GM18511 (cell line): Measurements from ENCODE around the gene ELAVL4.

Source experiments
- ATAC-seq: cut with Tn5 transposase; IDR thresholded peaks from one replicate; pipeline ENCODE4 v1.9.1; 2021; ENCODE audit warnings: mild to moderate bottlenecking, moderate library complexity; ENCODE audit not compliant: unreplicated experiment

The ELAVL4 gene

DNA sequence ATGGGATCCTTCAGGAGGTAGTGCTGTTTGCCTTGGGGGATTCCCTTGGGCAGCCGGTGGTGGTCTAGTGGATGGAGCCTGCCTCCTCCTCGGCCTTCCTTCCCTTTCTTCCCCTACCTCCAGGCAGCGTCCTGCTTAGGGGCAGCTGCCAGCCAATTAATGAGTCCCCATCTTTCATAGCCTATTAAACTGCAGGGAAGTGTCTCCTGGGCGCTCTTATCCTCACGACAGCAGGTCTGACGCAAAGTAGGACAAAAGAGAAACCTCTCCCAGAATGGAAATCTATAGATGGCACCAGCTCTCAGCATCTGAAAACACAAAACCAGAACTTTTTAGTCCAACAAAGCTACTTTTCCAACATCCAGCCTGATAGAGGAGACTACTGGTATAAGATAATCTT is 69.3 kb downstream of the ELAVL4 start:
- no peak for ATAC-seq

DNA sequence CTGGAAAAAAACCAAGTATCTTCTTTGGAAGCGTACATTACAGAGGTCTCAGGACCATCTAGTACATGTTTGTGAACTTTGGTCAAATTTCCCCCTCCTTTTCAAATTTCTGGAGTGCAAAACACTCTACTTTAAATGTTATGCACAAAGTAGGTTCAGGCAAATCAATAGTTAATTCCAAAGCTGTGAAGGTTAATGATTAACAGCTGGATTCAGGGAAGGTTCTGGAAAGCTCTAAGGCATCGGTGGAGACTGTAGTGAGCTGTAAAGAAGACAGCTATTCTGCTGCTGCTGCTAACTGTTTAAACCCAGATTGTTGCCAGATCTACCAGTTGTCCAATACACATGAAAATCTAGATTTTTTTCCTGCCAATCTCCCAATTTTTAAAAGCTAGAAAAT is 70.9 kb downstream of the ELAVL4 start:
- ATAC-seq = no peak

DNA sequence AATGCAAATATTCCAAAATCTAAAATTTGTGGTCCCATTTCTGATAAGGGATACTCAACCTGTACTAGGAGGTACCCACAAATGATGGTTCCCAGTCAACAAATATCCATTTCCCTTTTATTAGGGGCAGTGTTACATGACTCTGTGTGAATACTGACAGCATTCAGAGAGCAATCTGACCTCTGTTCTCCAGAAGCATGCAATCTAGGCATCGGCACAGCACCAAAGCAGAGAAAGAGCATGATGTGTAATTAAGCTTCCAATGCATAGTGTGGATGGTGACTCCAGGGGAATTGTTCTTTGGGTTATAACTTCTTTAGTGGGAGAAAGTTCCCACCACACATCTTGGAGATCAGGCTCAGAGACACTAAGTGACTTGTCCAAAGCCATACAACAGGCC is 71.6 kb downstream of the ELAVL4 start:
- ATAC-seq = no peak

DNA sequence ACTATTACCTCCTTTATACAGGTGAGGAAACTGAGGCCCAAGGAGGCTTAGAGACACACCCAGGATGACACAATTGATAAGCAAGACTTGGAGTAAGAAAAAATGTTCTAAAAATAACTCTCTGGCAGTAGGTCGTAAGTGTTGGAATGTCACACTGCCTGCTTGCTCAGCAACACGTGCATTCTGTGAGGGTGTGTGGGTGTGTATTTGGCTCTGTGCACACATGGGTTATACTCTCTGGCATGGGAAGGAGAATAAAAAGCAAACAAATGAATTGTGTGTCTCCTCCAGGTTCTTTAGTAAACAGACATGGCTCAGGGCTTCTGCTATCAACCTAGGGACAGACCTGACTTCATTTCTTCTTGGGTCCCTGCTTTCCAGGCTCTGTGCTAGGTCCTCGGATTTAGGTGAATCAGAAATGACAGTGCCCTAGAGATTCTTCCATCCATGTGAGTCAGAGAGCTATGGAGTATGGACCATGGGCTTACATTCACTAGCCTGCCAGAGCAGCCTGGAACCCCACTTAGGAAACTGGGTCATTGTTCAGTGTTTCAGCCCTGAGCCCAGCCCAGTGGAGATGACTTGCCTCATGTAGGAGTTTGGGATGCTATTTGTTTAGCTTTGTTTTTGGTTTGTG is 72.4 kb downstream of the ELAVL4 start:
- ATAC-seq = no peak

DNA sequence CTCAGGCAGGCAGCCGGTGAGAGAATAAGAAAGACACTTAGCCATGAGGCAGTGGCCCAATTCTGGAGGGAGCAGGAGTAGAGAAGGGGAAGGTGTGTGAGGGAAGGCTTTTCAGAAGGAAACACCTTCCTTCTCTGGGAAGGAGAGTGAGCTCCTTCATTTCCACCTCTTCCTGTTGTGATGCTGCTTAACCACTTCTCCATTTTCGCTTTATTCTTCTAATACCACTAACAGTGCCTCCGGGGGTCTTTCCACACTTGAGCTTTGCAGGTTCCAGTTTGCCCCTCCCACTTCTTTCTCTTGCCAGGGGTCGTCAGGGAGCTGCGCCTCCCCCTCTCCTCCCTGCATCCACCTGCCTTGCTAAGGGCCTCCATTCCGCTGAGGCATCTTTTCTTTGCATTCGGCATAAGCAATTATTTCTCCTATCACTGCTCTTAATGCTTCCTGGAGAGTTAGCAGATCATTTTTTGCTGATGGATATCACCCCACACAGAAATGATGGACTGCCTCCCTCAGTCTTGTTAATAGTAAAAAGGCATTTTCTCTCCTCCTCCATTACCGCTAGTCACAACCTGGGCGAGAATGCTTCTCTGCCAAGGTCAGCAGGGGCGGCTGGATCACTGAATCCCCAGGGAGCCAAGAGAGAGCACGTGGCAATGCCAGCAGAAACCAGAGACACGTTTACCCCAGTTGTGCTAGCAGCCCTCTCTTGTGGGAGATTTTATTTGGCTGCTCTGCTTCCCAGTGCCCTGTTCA is 74.8 kb downstream of the ELAVL4 start:
- no peak for ATAC-seq

DNA sequence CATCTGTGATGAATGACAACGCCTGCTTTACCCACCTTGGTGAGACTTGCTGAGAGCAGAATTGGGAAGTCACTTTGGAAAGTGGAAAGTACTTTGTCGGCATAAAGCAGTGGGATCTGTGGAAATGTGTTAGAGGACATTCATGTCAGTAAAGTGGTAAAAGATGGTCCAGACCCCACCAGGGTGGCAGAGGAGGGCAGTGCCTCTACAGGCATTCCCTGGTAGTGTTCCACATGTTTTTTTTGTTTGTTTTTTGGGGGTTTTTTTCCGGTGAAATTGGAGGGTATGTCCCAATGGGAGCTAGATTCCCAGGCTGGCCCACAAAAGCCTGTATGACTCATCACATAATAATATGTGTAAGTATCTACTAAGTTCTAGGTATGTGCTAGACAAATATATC is 80.6 kb downstream of the ELAVL4 start:
- ATAC-seq = no peak

DNA sequence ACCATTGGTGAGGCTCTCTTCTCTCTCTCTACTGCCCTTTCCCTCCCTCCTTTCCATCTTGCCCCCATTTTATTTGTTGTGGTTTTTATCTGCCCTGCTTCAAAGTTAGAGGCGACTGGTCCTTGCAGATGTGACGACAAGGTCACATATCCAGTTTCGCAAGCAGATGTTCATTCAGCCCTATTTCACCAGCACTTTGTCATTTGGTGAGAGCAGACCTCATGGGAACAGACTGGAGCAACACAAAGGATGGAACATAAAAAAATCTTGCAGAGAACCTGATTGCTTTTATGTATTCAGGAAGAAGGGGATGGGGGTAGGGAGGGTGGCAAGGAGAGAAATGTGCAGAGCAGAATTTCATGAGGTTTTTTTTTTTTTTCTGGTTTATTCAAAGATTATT is 84.3 kb downstream of the ELAVL4 start:
- no peak for ATAC-seq

DNA sequence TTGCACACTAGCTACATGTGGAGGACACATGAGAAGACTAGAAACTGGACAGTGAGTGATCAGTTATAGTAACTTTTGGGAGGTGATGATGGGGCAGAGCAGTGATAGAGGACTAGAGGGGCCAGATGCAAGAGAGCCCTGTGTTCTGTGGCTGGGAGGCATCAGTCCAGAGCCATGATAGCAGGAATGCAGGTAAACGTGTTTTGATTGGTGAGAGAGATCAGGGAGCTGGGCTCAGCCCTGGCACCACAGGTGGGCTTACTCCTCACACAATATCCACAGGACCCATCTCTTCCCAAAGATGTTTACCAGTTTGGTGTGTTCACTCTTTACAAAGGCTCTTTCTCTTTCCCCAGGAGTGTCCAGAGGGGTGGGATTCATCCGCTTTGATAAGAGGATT is 86.5 kb downstream of the ELAVL4 start:
- no peak for ATAC-seq

DNA sequence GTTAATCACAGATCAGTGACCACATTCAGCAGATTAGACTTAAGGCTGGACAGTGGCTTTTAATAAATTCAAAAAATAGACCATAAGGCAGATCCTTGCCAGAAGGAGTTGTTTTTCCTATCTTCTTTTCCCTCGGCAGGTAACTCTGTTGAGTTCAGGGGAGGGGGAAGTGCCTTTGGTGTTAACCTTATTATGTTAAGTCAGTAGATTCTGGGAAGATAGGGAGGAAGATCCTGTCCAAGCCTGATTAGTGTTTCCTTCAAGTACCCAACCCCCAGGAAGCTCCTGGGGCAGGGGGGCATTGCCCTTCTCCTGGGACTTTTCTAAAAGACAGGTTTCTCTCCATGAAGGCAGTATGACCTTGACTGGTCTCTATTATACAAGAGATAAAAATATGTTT is 87.4 kb downstream of the ELAVL4 start:
- no peak for ATAC-seq

DNA sequence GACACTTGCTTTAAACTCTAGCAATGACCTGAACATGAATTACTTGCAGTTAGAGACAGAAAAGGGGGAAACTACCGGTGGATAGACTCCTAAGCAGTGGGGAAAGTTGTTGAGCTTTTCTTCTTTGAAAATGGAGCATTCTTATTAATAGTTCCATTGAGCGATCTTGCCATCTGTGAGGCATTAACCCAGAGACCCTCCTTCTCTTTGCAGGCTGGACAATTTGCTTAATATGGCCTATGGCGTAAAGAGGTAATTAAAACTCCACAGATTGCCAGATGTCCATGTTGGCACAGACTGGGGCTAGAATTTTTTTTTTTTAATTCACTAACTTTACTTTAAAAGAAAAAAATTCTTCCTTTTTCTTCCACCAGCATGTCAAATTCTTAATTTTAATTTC is 88.5 kb downstream of the ELAVL4 start:
- ATAC-seq = no peak

DNA sequence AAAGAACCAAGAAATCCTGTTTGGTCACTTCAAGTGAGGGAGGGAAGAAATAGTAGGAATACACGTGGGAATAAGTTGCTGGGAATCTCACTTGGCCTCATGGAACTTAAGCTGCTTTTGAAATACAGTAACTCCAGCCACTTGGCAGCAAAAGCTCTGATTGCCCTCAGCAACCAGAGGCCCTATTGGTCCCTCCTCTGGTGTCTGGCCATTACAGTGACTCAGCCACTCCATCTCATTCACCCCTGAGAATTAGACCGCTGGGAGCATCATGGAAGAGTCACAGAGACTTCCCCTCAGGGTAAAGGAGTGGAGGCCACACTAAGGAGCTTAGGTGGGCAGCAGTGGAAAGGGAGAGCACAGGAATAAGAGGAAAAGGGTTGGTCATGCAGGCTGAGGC is 99.6 kb downstream of the ELAVL4 start:
- no peak for ATAC-seq

DNA sequence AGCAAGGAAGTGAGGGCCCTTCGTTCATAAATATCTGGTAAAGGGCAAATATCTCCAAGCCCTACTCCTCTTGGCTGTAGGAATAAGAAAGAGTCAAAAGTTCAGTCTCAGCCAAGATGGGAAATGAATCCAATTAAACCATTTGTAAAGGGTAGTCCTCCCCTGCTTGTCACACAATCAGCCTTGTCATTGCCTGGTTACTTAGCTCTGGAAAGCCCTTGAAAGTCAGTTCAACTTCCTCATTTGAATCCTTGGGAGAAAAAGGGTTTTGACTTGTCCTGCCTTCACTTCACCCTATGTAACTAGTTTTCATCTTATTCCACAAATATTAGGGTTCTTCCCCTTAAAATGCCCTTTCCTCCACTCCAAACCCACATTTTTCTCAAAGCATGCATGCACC is 100.0 kb downstream of the ELAVL4 start:
- ATAC-seq = no peak

DNA sequence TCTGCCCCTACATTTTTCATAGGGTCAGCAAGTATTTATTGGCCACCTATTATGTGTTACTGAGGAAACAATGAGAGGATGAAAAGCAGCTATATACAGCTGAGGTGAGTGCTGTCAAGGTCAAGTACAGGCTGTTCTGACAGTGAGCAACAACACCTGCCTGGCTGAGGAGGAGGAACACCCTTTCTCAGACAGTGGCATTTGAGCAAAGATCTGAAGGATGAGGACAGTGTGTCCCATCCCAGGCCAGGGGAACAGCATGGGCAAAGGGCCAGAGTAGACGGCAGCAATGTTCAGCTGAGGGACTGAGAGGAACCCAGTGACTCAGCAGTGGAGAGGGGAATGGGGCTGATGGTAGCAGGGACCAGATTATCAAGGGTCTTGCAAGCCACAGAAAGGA is 101.0 kb downstream of the ELAVL4 start:
- no peak for ATAC-seq

DNA sequence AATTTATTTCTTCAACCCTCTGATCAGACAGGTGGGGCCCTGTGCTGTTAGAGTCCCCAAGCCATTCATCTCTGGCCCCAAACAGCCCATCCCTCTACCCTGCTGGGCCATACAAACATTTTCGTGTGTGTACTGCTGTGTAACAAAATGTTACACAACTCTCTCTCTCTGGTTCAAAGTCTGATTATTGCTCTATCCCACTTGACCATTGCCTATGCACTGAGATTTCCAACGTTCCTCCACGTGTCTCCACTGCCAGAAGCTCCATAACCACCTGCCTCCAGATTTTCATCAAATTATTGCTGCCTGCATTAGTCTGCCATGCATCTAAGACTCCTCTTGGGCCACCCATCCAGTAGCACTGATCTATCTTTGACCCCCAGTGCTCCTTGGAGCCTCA is 104.8 kb downstream of the ELAVL4 start:
- ATAC-seq = no peak

DNA sequence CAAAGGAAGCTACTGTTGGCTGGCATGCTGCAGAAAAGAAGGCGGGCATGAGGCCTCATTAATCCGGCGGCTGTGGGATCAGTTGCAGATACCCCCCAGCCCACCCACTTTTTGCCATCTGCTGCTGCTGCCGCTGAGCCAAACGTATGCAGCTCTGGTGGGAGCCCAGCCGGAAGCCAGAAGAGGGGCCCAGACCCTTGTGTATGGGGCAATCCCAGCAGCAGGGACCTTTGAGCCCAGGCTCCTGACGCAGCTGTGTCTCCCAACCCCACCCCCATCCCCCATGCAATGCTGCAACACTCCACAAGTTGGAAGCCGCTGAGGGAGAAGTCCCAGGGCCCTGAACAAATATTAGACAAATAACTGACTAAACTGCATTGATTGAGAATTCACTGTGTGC is 106.0 kb downstream of the ELAVL4 start:
- ATAC-seq = no peak

DNA sequence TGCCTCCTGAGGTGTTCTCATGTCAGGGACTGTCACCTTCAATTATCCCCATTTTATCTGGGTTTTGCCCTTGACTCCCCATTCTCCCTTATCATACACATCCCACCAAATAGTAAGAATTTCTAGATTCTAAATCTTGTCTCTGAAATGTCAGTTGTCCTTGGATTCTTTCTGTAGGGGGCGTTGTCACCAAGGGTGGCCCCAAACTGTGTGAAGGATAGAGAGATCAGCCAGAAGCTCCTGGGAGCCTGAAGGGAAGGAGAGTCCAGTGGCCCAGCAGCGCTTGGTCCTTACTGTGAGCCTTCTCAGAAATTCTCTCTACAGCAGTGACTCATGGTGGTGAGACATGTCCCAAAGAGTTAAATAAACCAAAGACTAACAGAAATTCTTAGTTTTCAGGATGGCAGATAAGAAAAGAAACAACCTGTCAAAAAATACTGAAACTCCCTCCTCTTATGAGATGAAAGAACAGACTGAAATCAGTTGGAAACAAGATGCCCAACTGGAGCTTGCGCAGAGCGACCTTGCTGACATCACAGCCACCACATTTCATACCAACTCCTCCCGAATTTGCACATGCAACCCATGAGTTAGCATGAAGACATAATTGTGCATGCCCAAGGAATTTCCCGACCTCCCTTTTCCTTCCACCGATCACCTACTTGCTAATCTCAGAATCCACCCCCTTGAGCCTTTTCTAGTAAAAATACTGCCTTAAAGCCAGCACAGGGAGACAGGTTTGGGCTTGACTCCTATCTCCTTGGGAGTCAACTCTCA is 109.8 kb downstream of the ELAVL4 start:
- no peak for ATAC-seq

DNA sequence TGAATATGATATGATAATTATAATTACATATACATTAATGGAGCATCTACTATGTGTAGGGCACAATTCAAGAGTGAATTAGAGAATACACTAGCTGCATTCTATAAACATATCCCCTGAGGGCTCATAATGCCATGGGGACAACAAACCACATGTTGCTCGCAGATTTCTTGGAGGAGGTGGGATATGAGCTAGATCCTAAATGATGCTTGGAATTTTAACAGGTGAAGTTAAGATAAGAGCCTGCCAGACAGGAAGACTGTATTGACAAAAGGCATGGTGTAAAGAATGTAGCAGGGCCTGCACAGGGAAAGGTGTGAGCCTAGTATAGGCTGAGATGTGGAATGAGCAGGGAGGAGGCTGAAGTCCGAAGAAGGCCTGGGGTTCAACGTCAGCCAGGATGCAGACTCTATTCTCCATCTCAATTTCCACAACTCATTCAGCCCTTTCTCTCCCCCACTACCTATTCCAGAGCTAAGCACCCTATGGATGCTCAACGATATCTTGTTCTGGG is 120.2 kb downstream of the ELAVL4 start:
- ATAC-seq = no peak

DNA sequence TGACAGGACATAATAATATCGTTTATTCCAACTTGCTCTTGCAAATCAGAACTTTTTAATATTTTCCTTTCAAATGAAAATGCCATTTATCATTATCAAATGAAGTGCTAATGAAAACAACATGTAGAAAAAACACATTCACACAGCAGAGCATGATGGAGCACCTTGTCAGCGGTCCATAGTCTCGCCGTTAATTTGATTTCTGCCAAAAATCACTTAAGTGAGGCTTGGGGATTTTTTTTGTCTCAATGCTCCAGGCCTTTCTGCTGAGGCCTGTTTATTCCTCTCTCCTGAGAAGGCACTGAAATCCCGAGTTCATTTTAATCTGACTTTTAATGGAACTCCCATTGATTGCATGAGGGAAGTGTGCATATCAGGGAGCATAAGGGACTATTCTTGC is 122.5 kb downstream of the ELAVL4 start:
- ATAC-seq = no peak

DNA sequence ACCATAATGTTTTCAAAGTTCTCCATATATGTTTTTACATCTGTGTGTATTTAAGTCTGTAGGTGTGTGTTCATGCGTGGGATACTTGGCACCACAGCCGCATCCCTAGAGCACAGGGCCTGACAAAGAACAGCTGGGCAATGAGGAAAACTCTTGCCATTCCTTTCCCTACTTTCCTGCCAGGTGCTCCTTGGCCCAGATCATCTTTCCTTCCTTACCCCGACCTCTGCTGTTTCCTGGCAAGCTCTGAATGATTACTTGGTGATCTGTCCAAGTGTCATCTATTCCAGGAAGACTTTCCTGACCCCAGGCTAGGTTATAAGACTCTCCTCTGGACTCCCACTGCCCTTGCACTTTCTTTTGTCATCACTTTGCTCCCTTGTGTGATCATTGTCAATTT is 123.6 kb downstream of the ELAVL4 start:
- ATAC-seq = no peak

DNA sequence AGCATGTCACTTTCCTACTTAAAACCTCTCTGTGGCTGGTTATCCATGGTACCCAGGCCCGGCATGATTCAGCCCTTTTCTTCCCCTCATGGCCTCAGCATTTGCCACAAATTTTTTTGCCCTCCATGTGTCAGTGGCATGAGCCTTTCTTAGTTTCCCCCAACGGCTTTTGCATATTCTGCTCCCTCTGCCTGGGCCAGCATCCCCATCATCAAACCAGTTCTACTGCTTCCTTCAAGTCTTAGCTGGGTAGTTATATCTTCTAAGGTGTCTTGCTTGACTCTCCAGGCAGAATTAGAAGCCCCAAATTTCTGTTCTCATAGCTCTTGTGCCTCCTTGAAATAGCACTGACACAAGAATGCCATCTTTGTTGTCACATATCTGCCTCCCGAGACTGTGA is 127.9 kb downstream of the ELAVL4 start:
- no peak for ATAC-seq

DNA sequence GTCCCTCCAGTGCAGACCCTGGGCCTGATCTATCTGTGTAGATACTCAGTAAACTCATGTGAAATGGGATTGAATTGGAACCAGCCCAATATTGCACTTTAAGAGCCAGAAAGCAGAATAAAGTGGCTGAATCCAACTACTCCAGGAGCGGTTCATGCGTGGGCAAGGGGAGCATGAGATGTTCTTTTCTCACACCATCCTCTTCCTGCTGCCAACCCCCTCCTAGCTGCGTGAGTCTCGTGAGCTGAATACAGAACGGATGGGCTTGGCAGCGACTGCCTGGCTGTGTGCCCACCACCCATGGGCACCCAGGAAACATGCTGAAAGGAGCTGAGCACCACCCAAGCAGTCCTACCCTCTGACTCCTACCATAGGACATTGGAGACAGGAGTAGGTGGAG is 128.3 kb downstream of the ELAVL4 start:
- ATAC-seq = no peak

DNA sequence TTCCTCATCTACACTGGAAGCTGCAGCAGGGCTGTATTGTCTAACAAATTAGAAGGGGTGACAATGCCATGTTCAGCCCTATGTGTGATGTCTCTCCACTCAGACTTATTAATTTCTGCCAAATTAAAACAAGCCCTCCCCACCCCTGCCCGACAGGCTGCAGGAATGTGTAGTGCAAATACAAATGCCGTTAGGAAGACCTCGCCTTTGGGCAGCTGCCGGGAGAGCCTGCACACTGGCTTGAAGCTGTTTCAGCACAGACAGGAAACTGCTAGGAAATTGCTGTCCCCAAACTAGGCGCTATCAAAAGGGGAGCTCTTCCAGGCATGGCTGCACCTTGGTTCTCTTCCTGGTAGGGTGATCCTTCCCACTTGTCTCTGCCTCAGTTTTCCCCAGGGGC is 135.2 kb downstream of the ELAVL4 start:
- no peak for ATAC-seq
